Heart left ventricle (tissue), 16 donors: ENCODE measurements around the gene N4BP2L2. TPM values are rescaled to one million over a fixed set of nuclear protein-coding genes. Genes with fewer than 3 reads are reported as not detected.
A peak's percentile ranks its signal among the peaks of the same experiment; 100 is the strongest.

Source experiments
- ATAC-seq, 4 donors: fragments of 200-7000 bp; cut with Tn5 transposase; one replicate each; pipeline ENCODE4 v1.9.1; 2020 to 2022; ENCODE audit warnings: moderate library complexity in 4 of 4, mild to moderate bottlenecking in 3 of 4, moderate number of reproducible peaks in 1 of 4
- DNase-seq, 5 donors: peaks; one replicate each; pipeline ENCODE4 v3.0.0-alpha.2; 2020
- H3K27ac ChIP-seq, 12 donors: fragments of 200-600 bp; sonication (generic) in 4 of 12; one replicate each; pipeline versions ENCODE4 v1.5.0 to v1.8.0; 2016 to 2022; ENCODE audit warnings: mild to moderate bottlenecking in 2 of 12
- H3K27me3 ChIP-seq, 9 donors: fragments of 200-600 bp; sonication (generic) in 2 of 9; one replicate each; pipeline versions ENCODE4 v1.5.1 to v1.8.0; 2016 to 2022; ENCODE audit warnings: mild to moderate bottlenecking in 3 of 9
- H3K36me3 ChIP-seq, 9 donors: fragments of 200-600 bp; sonication (generic) in 2 of 9; one replicate each; pipeline versions ENCODE4 v1.5.0 to v1.8.0; 2018 to 2022; ENCODE audit warnings: mild to moderate bottlenecking in 2 of 9
- H3K4me1 ChIP-seq, 12 donors: fragments of 200-600 bp; sonication (generic) in 4 of 12; one replicate each; pipeline versions ENCODE4 v1.5.0 to v1.8.0; 2016 to 2022; ENCODE audit warnings: mild to moderate bottlenecking in 3 of 12
- H3K4me3 ChIP-seq, 12 donors: fragments of 200-600 bp; sonication (generic) in 4 of 12; one replicate each; pipeline versions ENCODE4 v1.5.0 to v1.8.0; 2017 to 2022; ENCODE audit warnings: mild to moderate bottlenecking in 9 of 12, moderate library complexity in 4 of 12
- H3K9me3 ChIP-seq, 12 donors: fragments of 200-600 bp; sonication (generic) in 4 of 12; one replicate each; pipeline versions ENCODE4 v1.5.0 to v1.8.0; 2016 to 2022; ENCODE audit warnings: mild to moderate bottlenecking in 1 of 12
- CTCF ChIP-seq, 12 donors: fragments of 200-600 bp; sonication (generic) in 4 of 12; IDR thresholded peaks; one replicate each; pipeline versions ENCODE4 v1.5.0 to v1.8.0; 2018 to 2022; ENCODE audit warnings: antibody characterized with exemption in 12 of 12, mild to moderate bottlenecking in 5 of 12
- POLR2A ChIP-seq, 2 donors: fragments of 450-650 bp; IDR thresholded peaks; one replicate each; pipeline ENCODE4 v1.6.1; 2017; ENCODE audit warnings: antibody characterized with exemption in 2 of 2, mild to moderate bottlenecking in 2 of 2, moderate library complexity in 2 of 2
- WGBS, 4 donors: extraction: QIAGEN DNeasy Blood & Tissue Kit in 2 of 4; methylation state at CpG; one replicate each; pipeline versions ENCODE4 v1.1.5 to v1.1.7; 2013 to 2018; 5-methylcytosine and 5-hydroxymethylcytosine counted together
- intact Hi-C, 10 donors: fragments of 100-400 bp; cut with DNase I; formaldehyde crosslinking; loops; one replicate each; pipeline versions ENCODE4 v1.11.1 to v1.14.2; 2022
- polyA plus RNA-seq, 2 donors: library from polyadenylated mRNA; stranded (reverse); fragments of 200-250 nt; gene quantifications; one replicate each; pipeline ENCODE4 v1.2.3, GENCODE V29; 2013
- total RNA-seq, 9 donors: library from RNA; depleted of rRNA in 2 of 9; stranded (reverse); fragments of >200 nt in 2 of 9; fragmentation: NEBNext Ultra II Directional in 3 of 9; extraction: Animal tissue kit (Norgen Biotek cat#: 25700) in 3 of 9; gene quantifications; one replicate each; pipeline versions ENCODE4 v1.1.0 to v1.2.4, GENCODE V29; 2016 to 2023
- donor health status: ischemic (EF 13 %, LVEDD 7.1; RV severe dilation, severe dysfunction).
- donor health status: healthy with polysubstance abuse.
- donor health status: DM: no; HTN: yes; CAD: no.
- donor health status: DM: no; HTN: no; CAD: no.
- donor health status: ischemic (EF 25% LVEDD 6.9; RV normal size, moderate dysfunction).
- donor health status: ischemic (EF 25% LVEDD 5.7; RV mildly dilated, moderate dysfunction).
- donor health status: healthy.
- donor health status: DM: yes; HTN: yes; CAD: no.
- donor health status: ischemic (EF 35%, LVEDD 5.7; RV mildly dilated, moderate dysfunction).
- donor health status: nonischemic (EF 11% LVEDD 7.7; RV severe dilation, severe dysfunction).
- donor health status: DM: yes; HTN: yes; CAD: no.
- donor health status: PGD.
- donor health status: ischemic (EF 29% LVEDD 5.4; RV normal size, mild dysfunction).
- donor health status: nonischemic (EF 23%, LVEDD 6.1; RV moderate dilation, normal function).

Gene N4BP2L2
- total and polyA plus RNA-seq, 11 donors: 40.4 to 297 (median 131) TPM

- no peak overlapping the region for H3K4me3 ChIP-seq
- H3K27ac ChIP-seq: no peak overlapping the region
- peaks cover 0 to 6% (median 0%) of the 10 kb centered on the region in 12 donors for H3K4me1 ChIP-seq
- no peak for TF ChIP-seq POLR2A (IDR thresholded peaks at IDR 0.05)
- H3K36me3 ChIP-seq: no peaks in the 10 kb centered on the region
- 88 to 99% (median 89%) methylated on average over 1 of the region's 1 CpG for WGBS, 4 donors
- intact Hi-C loops: no loop called here
- H3K9me3 ChIP-seq: no peaks in the 10 kb centered on the region
- no peak for DNase-seq
- ATAC-seq: no peak
- H3K27me3 ChIP-seq: no peaks in the 10 kb centered on the region
Measured at GRCh38 chr13:32553720-32554119, 15.1 kb upstream of the N4BP2L2 start.

- H3K36me3 ChIP-seq: no peaks in the 10 kb centered on the region
- WGBS, 4 donors: 90 to 96% (median 93%) methylated on average over 3 of the region's 3 CpGs
- no peak for TF ChIP-seq CTCF (IDR thresholded peaks at IDR 0.05)
- TF ChIP-seq POLR2A (IDR thresholded peaks at IDR 0.05): no peak
- peaks cover 0 to 6% (median 0%) of the 10 kb centered on the region in 12 donors for H3K4me1 ChIP-seq
- DNase-seq: no peak
- no peak overlapping the region for H3K27ac ChIP-seq
- H3K9me3 ChIP-seq: no peaks in the 10 kb centered on the region
- no peak for ATAC-seq
- no peaks in the 10 kb centered on the region for H3K27me3 ChIP-seq
- intact Hi-C loops: loop anchor here in 1 of 10 donors (10.0 kb wide), 1 partner anchor 165 kb away; no protein-coding TSS in a partner anchor
- H3K4me3 ChIP-seq: no peak overlapping the region
Measured at GRCh38 chr13:32549788-32550187, 11.2 kb upstream of the N4BP2L2 start.

GRCh38 chr13:32548837-32549236, 10.2 kb upstream of the N4BP2L2 start:
- H3K4me3 ChIP-seq: no peak overlapping the region
- peaks cover 0 to 6% (median 0%) of the 10 kb centered on the region in 12 donors for H3K4me1 ChIP-seq
- TF ChIP-seq CTCF (IDR thresholded peaks at IDR 0.05) (no peak), POLR2A (IDR thresholded peaks at IDR 0.05) (no peak)
- no peaks in the 10 kb centered on the region for H3K36me3 ChIP-seq
- ATAC-seq (no peak), DNase-seq (no peak)
- WGBS, 4 donors: 38 to 51% (median 47%) methylated on average over 2 of the region's 2 CpGs
- no peaks in the 10 kb centered on the region for H3K27me3 ChIP-seq
- peak overlapping the region in 1 of 12 donors; percentile 12 for H3K27ac ChIP-seq
- no peaks in the 10 kb centered on the region for H3K9me3 ChIP-seq
- intact Hi-C loops: loop anchor here in 1 of 10 donors (10.0 kb wide), 1 partner anchor 164 kb away; no protein-coding TSS in a partner anchor

GRCh38 chr13:32545083-32545482, 6.5 kb upstream of the N4BP2L2 start:
- WGBS, 4 donors: 88 to 94% (median 92%) methylated on average over 2 of the region's 2 CpGs
- intact Hi-C loops: loop anchor here in 1 of 10 donors (10.0 kb wide), 1 partner anchor 160 kb away; no protein-coding TSS in a partner anchor
- DNase-seq (no peak), ATAC-seq (no peak)
- Histone ChIP-seq H3K27me3 (no peaks in the 10 kb centered on the region), H3K27ac (no peak overlapping the region), H3K9me3 (no peaks in the 10 kb centered on the region), H3K4me1 (peaks cover 0 to 6% (median 0%) of the 10 kb centered on the region in 12 donors), H3K4me3 (no peak overlapping the region), H3K36me3 (no peaks in the 10 kb centered on the region)
- no peak for TF ChIP-seq POLR2A (IDR thresholded peaks at IDR 0.05)
- no peak for TF ChIP-seq CTCF (IDR thresholded peaks at IDR 0.05)

GRCh38 chr13:32542221-32542620, 3.6 kb upstream of the N4BP2L2 start:
- intact Hi-C loops: loop anchor here in 2 of 10 donors (5.0 to 10.0 kb wide), 2 partner anchors 157 to 625 kb away; no protein-coding TSS in a partner anchor

More at GRCh38 chr13:32542221-32542620, 3.6 kb upstream of the N4BP2L2 start:
- Histone ChIP-seq H3K9me3 (no peaks in the 10 kb centered on the region), H3K4me1 (peaks cover 0 to 13% (median 4%) of the 10 kb centered on the region in 12 donors), H3K4me3 (no peak overlapping the region), H3K27me3 (no peaks in the 10 kb centered on the region), H3K36me3 (no peaks in the 10 kb centered on the region), H3K27ac (no peak overlapping the region)
- ATAC-seq: no peak
- TF ChIP-seq POLR2A (IDR thresholded peaks at IDR 0.05) (no peak), CTCF (IDR thresholded peaks at IDR 0.05) (no peak)
- no peak for DNase-seq
- 85 to 87% (median 87%) methylated on average over 2 of the region's 2 CpGs for WGBS, 4 donors
